ENCODE measurements around the gene ADAM11.

DNA sequence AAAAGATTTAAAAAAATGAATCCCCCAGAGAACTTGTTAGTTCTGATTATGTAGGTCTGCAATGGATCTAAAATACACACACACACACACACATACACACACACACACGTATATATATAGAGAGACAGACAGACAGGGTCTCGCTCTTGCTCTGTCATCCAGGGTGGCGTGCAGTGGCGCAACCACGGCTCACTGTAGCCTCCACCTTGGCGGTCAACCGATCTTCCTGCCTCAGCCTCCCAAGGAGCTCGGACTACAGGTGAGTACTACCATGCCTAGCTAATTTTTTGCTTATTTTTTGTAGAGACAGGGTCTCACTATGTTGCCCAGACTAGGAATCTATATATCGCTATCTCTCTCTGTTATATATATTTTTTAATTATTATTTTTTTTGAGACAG lies 37.9 kb downstream of the ADAM11 start:
- no peak for TF ChIP-seq POLR2A (IDR thresholded peaks at IDR 0.05)
- TF ChIP-seq, protein P1, sequence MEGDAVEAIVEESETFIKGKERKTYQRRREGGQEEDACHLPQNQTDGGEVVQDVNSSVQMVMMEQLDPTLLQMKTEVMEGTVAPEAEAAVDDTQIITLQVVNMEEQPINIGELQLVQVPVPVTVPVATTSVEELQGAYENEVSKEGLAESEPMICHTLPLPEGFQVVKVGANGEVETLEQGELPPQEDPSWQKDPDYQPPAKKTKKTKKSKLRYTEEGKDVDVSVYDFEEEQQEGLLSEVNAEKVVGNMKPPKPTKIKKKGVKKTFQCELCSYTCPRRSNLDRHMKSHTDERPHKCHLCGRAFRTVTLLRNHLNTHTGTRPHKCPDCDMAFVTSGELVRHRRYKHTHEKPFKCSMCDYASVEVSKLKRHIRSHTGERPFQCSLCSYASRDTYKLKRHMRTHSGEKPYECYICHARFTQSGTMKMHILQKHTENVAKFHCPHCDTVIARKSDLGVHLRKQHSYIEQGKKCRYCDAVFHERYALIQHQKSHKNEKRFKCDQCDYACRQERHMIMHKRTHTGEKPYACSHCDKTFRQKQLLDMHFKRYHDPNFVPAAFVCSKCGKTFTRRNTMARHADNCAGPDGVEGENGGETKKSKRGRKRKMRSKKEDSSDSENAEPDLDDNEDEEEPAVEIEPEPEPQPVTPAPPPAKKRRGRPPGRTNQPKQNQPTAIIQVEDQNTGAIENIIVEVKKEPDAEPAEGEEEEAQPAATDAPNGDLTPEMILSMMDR (IDR thresholded peaks at IDR 0.05), result no peak
- no peak for TF ChIP-seq EP300 (IDR thresholded peaks at IDR 0.05)
- TF ChIP-seq POLR2AphosphoS5 (IDR thresholded peaks at IDR 0.05), result no peak

All from gastroesophageal sphincter (tissue), 3 donors.